Measurements from ENCODE around the gene NFKBIA.
"Not testable (repeated sequence)": the region's sequence is repeated elsewhere in the genome, so short reads cannot be mapped to it uniquely, and the experiment has no call there.

NFKBIA gene

GRCh38 chr14:35398071-35398584, 6.4 kb downstream of the NFKBIA start:
- intact Hi-C loops (cut with DNase I), result no loop called here

DNA sequence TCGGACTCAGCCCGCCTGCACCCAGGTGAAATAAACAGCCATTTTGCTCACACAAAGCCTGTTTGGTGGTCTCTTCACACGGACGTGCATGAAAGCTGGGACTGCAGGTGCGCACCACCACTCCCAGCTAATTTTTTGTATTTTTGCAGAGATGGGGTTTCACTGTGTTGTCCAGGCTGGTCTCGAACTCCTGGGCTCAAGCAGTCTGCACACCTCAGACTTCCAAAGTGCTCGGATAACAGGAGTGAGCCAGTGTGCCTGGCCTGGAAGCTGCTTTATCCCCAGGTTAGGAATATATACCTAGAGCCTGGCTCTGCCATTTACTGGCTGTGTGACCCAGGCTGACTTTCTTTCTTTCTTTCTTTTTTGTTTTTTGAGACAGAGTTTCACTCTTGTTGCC, 7.9 kb downstream of the NFKBIA start:
- DNase-seq; intact Hi-C loops (cut with DNase I): not testable (repeated sequence)

More at GRCh38 chr14:35398071-35398584, 6.4 kb downstream of the NFKBIA start:
- no peak for DNase-seq

DNA sequence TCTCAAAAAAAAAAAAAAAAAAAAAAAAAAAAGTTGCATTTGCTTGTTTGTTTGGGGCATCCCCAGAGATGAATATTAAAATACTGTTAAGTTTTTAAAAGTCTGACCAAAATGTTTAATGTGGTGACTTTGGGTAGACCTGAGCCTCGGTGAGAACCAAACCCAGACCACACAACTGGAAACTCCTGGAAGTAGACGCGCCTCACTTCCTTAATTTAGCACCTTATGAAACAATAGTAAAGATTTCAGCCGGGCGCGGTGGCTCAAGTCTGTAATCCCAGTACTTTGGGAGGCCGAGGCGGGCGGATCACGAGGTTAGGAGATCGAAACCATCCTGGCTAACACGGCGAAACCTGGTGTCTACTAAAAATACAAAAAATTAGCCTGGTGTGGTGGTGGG, 9.3 kb downstream of the NFKBIA start:
- intact Hi-C loops (cut with DNase I), result no loop called here
- no peak for DNase-seq

DNA sequence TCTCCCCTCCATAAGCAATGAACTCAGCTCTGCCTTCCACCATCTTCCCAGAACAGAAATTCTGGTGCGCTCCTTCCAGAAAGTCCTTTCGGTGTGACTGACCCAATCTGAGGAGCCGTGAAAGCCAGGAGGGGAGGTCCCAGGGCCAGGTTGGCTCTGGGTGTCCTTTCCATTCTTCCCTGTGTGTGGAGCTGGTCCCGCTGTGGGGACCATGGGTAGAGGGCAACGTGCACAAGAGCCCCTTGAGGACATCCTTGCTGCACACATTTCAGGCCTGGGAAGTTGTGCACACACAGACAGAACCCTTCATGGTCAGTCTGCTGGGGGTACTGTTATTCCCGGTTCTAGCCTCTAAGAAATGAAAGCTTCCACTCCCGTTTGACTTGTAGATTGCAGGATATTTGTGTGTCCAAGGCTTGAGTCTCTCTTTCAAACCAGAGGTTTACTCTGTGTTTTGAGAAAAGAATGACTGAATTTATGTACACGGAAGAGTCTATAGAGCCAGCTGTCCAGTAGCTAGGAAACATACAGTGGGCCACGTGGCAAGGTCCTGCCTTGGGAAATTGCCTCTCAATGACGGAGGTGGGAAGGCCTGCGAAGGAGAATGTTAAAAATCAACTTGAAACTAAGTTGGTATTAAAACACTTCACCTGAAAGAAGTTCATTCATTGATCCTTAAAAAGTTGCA, 10.1 kb downstream of the NFKBIA start:
- intact Hi-C loops (cut with DNase I), result no loop called here
- DNase-seq, result no peak

- no peak for DNase-seq
- intact Hi-C loops (cut with DNase I), result no loop called here
Observed at GRCh38 chr14:35393826-35394225, 10.7 kb downstream of the NFKBIA start.

- intact Hi-C loops (cut with DNase I), result no loop called here
- DNase-seq, result no peak
Observed at GRCh38 chr14:35392103-35392502, 12.4 kb downstream of the NFKBIA start.

GRCh38 chr14:35391388-35391710, 13.2 kb downstream of the NFKBIA start:
- DNase-seq, result no peak
- intact Hi-C loops (cut with DNase I), result no loop called here

DNA sequence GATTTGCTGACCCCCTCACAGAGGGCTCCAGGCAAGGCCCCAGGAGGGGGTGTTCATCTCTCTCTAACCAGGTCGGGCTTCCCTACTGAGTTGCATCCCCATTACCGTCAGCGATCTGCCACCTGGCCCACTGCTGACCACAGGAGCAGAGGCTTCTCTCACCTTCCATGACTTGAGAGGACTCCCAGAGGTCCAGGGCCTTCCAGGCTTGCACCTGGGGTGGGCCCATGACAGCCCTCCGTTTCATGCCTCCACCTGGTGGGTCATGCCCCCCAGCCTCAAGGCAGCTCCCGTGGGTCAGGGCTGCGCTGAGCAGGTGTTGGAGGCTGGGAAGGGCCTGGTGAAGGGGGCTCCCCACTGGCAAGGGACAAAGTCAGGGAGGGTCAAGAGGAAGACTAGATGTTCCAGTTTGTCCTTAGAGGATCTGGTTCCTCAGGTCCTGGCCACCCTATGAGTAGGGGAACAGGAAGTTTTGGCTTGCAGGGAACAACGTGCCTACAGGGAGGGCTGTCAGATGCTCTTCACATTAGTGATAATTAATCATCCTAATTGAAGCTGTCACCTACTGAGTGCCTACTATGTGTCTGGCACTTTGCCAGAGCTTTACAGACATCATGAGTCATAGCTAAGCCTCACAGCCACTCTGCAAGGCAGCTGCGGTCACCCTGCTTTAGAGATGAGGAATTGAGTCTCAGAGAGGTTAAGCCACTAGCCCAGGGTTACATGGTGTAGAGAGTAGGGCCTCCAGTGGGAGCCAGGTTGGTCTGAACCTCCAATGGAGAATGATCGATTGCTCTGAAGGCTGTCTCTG, 13.8 kb downstream of the NFKBIA start:
- no peak for DNase-seq
- intact Hi-C loops (cut with DNase I), result no loop called here

DNA sequence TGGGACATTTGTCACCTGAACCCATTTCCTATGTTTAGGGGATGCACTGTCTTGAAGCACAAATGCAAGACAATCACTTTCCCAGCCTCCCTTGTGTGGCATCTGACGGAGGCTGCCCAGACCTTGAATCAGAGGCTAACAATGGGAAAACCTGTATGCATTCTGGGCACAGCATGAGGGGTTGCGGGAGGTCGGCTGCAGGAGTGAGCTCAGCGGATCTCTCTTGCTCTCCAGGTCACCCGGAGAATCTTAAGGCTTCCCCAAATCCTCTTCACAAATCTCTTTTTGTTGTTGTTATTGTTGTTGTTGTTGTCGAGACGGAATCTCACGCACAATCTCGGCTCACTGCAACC, 15.3 kb downstream of the NFKBIA start:
- no peak for DNase-seq
- intact Hi-C loops (cut with DNase I), result no loop called here

GRCh38 chr14:35388656-35389314, 15.8 kb downstream of the NFKBIA start:
- no peak for DNase-seq
- intact Hi-C loops (cut with DNase I), result no loop called here

GRCh38 chr14:35387713-35388579, 16.6 kb downstream of the NFKBIA start:
- DNase-seq, result no peak
- intact Hi-C loops (cut with DNase I), result no loop called here

DNA sequence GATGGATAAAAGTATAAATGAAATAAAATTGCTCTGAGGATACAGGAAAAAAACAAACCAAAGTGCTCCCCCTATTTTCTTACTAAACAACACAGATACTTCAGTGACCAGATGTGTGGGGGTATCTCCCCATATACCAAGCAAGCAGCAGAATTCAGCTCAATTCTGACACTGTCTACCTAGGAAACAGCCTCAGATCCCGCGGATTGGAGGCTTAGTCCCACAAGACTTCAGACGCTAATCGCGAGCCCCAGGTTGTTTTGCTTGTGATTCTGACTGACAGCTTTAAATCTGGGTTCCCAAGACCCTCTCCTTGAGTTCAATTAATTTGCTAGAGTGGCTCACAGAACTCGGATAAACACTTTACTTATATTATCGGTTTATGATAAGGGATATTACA, 17.3 kb downstream of the NFKBIA start:
- DNase-seq, result no peak
- intact Hi-C loops (cut with DNase I), result no loop called here

DNA sequence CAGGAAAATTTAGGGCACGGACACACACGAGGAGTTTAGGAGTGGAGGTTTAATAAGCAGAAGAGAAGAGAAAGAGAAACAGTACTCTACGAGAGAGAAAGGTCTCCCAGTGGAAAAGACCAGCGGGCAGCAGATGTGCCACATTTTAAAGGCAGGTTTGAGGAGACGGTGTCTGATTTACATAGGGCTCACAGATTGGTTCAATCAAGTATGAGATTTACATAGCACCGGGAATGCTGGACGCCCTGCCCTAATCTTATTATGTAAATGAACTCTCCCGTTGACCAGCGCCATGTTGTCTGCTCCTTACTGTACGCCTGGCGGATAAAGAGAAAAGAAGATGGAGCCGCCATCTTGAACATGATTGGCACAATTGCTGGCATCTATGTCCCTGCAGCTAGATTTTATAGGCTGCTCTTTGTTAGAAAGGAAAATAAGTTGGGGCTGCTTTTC, 17.9 kb downstream of the NFKBIA start:
- intact Hi-C loops (cut with DNase I), result no loop called here
- DNase-seq, result no peak

- DNase-seq, result peak; percentile 65 to 92 (median 83)
- intact Hi-C loops (cut with DNase I), result no loop called here
Observed at GRCh38 chr14:35385042-35385839, 19.3 kb downstream of the NFKBIA start.

DNA sequence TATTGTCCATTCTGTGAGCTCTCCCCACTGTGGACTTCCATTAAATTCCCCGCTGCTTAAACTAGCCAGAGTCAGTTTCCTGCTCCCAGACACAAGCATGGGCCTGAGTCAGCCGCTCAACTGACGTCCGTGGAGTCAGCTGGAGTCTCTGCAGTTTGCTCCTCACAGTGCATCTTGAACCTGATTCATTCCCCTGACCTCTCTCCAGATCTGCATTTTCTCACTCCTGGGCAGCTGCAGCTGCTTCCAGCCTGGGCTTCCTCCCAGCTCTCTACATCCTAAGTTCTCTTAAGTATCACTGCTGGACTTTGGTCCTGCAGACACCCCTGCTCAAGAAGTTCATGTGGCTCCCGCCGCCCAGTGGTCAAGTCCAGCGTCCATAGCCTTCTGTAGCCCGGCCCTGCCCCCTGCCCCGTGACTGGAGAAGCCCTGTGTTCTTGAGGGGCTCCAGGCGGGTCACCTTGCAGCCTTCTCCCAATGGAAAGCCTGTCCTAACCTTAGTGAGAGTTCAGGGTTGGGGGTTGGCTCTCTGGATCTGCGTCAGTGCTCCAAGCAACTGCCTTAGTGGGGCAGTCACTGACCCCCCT, 20.0 kb downstream of the NFKBIA start:
- intact Hi-C loops (cut with DNase I), result no loop called here
- DNase-seq, result no peak

DNA sequence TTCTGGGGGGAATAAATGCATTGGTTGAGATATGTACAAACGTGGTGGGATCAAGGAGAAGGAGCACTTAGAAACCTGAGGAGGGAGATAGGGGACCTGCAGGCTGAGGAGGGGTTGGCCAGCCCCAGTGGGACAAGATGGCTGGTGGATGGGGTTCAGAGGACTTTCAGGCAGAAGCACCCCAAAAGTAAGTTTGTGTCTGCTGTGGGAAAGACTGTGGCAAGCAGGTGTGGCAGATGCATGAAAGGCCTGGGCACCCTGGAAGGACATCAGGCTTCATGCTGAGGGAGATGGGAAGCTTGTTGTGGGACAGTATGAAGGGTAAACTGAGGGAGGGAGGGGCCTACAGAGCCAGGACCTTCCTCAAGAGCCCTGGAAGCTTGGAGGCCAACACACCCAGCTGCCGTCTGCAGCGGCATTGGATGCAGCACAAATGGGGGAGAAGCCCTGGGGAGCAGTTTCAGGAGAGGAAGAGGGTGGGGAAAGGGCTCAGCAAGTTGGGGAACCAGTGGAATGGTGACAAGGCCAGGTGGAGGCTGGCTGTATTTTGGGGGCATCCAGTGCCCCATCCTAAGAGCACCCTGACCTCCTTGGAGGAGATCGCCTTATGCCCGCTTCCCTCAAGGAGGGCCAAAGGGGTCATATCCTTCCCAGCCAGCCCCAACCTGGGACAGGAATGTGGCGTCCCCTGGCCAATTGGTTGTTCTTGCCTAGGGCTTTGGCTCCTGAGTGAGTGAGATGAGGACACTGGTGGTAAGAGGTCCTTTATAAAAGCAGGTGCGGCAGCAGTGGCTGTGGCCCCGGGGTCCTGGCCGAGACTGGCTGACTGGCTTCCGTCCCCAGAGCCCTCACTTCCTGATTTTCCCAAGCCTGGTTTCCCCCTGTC, 20.7 kb downstream of the NFKBIA start:
- intact Hi-C loops (cut with DNase I), result no loop called here
- no peak for DNase-seq

- no peak for DNase-seq
Observed at GRCh38 chr14:35380794-35381193, 23.8 kb downstream of the NFKBIA start.

More at GRCh38 chr14:35380794-35381193, 23.8 kb downstream of the NFKBIA start:
- intact Hi-C loops (cut with DNase I), result no loop called here

Measured in head of caudate nucleus (tissue), 42 donors.